Gastroesophageal sphincter (tissue), 3 donors: ENCODE results near the gene CFP.

Source experiments
- CTCF ChIP-seq, 4 experiments: fragments of 200-600 bp in 2 of 4; fragments of 450-650 bp in 2 of 4; sonication (generic) in 1 of 4; IDR thresholded peaks; one replicate each; pipeline ENCODE4 v1.5.1; 2017 to 2019; ENCODE audit warnings: antibody characterized with exemption in 4 of 4, mild to moderate bottlenecking in 2 of 4, moderate library complexity in 2 of 4
- EP300 ChIP-seq: sonication (generic); formaldehyde crosslinking; IDR thresholded peaks from one replicate; pipeline ENCODE4 v1.6.1; 2017; ENCODE audit warnings: antibody characterized with exemption, mild to moderate bottlenecking
- POLR2A ChIP-seq, 2 donors: fragments of 450-650 bp; IDR thresholded peaks; one replicate each; pipeline ENCODE4 v1.6.1; 2017; ENCODE audit warnings: antibody characterized with exemption in 2 of 2, mild to moderate bottlenecking in 2 of 2, moderate library complexity in 1 of 2
- POLR2AphosphoS5 ChIP-seq: sonication (generic); formaldehyde crosslinking; IDR thresholded peaks from one replicate; pipeline ENCODE4 v1.6.1; 2017; ENCODE audit warnings: antibody characterized with exemption

DNA sequence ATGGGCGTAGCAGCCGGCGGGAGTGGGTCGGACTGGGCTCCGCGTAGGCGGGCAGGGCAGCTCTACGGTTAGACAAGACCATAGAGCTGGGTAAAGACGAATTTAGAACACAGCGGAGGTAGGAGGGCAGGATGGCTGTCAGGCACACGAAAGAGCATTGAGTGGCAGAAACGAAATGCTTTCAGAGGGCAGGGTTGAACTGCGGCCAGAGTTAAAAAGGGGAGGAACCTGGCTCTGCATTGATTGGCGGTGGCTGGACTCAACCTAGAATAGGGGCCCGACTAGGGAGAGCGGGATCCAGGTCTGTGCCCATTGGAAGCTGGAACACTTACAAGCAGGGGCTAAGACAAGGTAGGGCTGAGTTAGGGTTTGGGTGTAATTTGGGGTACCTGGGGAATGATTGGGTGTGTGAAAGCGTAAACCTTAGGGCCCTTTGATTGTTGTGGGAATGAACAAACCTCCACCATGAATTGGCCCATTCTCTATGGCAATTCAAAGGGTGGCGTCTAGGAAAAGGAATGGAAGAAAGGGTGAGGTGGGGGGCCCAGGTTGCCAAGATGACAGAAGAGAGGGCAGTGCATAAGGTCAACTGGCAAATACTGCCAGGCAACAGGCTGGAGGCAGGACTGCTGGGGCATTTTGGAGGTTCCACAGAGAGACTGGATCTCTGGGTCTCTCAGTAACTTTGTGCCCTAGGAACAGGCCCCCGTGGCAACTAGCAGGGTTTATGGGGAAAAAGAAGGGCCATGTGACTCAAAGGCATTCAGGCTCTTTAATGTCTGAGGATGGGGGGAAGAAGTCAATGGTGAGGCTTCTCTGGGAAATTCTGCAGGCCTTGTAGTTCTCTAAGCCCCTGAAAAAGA lies 21.5 kb upstream of the CFP start:
- TF ChIP-seq POLR2A (IDR thresholded peaks at IDR 0.05) (peak in 1 of 2 donors; percentile 12), POLR2AphosphoS5 (no peak), CTCF (IDR thresholded peaks at IDR 0.05) (no peak), EP300 (no peak)
